ENCODE measurements around the gene DAZ2.
"Not testable (repeated sequence)": the region's sequence is repeated elsewhere in the genome, so short reads cannot be mapped to it uniquely, and the experiment has no call there.

The DAZ2 gene

GRCh38 chrY:23219233-23219632 lies at the start of gene DAZ2:
TSS of gene DAZ2 (plus strand) at chrY:23219533. CDS start at chrY:23219741, 208 bp downstream.
- not testable (repeated sequence) for DNase-seq

- DNase-seq, result not testable (repeated sequence)
Observed at GRCh38 chrY:23198908-23199307, 20.4 kb upstream of the DAZ2 start, which contains the start of gene DAZ1. TSS of gene DAZ1 (minus strand) at chrY:23199008. CDS start at chrY:23198800, 208 bp downstream.

- not testable (repeated sequence) for DNase-seq
Observed at GRCh38 chrY:23207455-23207854, 11.9 kb upstream of the DAZ2 start.

- not testable (repeated sequence) for DNase-seq
Observed at GRCh38 chrY:23209802-23210495, 9.4 kb upstream of the DAZ2 start.

- not testable (repeated sequence) for DNase-seq
Observed at GRCh38 chrY:23210681-23211080, 8.7 kb upstream of the DAZ2 start.
